Measurements from ENCODE around the gene DOCK8.

The DOCK8 gene

GRCh38 chr9:385818-386398 is 171.2 kb downstream of the DOCK8 start:
- DNase-seq (ENCODE audit: low spot score) = no peak
- Histone ChIP-seq H3K27ac (no peak overlapping the region), H3K4me3 (no peak overlapping the region)
- TF ChIP-seq CTCF (IDR thresholded peaks at IDR 0.05) = peak; percentile 81

GRCh38 chr9:389159-389558 is 174.5 kb downstream of the DOCK8 start:
- no peak for DNase-seq (ENCODE audit: low spot score)
- H3K4me3 ChIP-seq = no peak overlapping the region
- no peak overlapping the region for H3K27ac ChIP-seq
- no peak for TF ChIP-seq CTCF (IDR thresholded peaks at IDR 0.05)

- H3K4me3 ChIP-seq = no peak overlapping the region
- no peak for TF ChIP-seq CTCF (IDR thresholded peaks at IDR 0.05)
- no peak overlapping the region for H3K27ac ChIP-seq
- DNase-seq (ENCODE audit: low spot score) = no peak
These were observed 175.1 kb downstream of the DOCK8 start for GRCh38 chr9:389758-390157.

- DNase-seq (ENCODE audit: low spot score) = no peak
- no peak overlapping the region for H3K27ac ChIP-seq
- TF ChIP-seq CTCF (IDR thresholded peaks at IDR 0.05) = no peak
- no peak overlapping the region for H3K4me3 ChIP-seq
These were observed 177.6 kb downstream of the DOCK8 start for GRCh38 chr9:392077-392804.

GRCh38 chr9:394347-395052 is 179.8 kb downstream of the DOCK8 start:
- TF ChIP-seq CTCF (IDR thresholded peaks at IDR 0.05) = no peak
- no peak for DNase-seq (ENCODE audit: low spot score)
- no peak overlapping the region for H3K27ac ChIP-seq
- no peak overlapping the region for H3K4me3 ChIP-seq

GRCh38 chr9:396396-396795 is 181.7 kb downstream of the DOCK8 start:
- no peak for DNase-seq (ENCODE audit: low spot score)
- TF ChIP-seq CTCF (IDR thresholded peaks at IDR 0.05) = no peak
- Histone ChIP-seq H3K27ac (no peak overlapping the region), H3K4me3 (no peak overlapping the region)

All from coronary artery (tissue), 2 donors.